ENCODE data around the gene TBC1D8.

TBC1D8 gene

DNA sequence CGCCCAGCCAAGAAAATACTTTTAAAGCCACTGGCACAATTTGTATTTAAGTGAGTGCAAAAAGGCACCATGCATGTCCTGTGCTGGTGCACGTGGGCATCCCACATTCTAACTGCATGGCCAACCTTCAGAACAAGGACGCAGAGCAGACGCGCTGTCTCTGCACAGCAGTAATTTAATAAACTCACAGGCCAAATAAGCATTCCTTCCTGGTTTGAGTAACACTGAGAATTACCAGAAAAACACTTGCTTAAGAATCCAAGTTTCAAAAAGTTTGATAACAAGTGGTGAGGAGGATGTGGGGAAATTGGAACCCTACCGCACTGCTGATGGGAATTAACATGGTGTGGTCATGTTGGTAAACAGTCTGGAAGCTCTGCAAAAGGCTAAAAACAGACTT lies 110.4 kb downstream of the TBC1D8 start:
- Histone ChIP-seq H2BK120ac (ENCODE audit: low read depth, low read length) (no peak overlapping the region), H3K14ac (ENCODE audit: low read length) (no peak overlapping the region), H3K23ac (ENCODE audit: low read depth, low read length, poor library complexity) (no peak overlapping the region), H3K18ac (ENCODE audit: low read length) (no peak overlapping the region), H4K91ac (ENCODE audit: low read depth, low read length, poor library complexity) (no peak overlapping the region), H2AFZ (ENCODE audit: low read length) (no peak overlapping the region), H3K4me2 (ENCODE audit: insufficient read depth, low read length, poor library complexity, severe bottlenecking) (no peak overlapping the region), H4K8ac (ENCODE audit: low read depth, low read length) (no peak overlapping the region), H3K4me1 (ENCODE audit: control insufficient read depth in 2 of 2, insufficient read depth in 1 of 2, low read depth in 1 of 2, low read length in 2 of 2) (peaks cover 0 to 1% of the 10 kb centered on the region in 2 donors), H3K27ac (replicated peaks; ENCODE audit: low read length) (no peak overlapping the region), H3K27me3 (ENCODE audit: control insufficient read depth in 3 of 3, insufficient read depth in 3 of 3, low read depth in 1 of 3, low read length in 3 of 3) (no peaks in the 10 kb centered on the region), H3K4ac (ENCODE audit: low read length) (no peak overlapping the region), H2BK5ac (ENCODE audit: low read length) (no peak overlapping the region), H2BK15ac (ENCODE audit: low read length) (no peak overlapping the region), H3K79me1 (ENCODE audit: low read depth, low read length) (no peaks in the 10 kb centered on the region), H3K9ac (ENCODE audit: low read depth, low read length, poor library complexity) (no peak overlapping the region), H3K4me3 (ENCODE audit: low read length in 2 of 2) (no peak overlapping the region), H3K9me3 (replicated peaks in 1 of 2; ENCODE audit: control insufficient read depth in 2 of 2, insufficient read depth in 1 of 2, low read depth in 1 of 2, low read length in 2 of 2) (no peaks in the 10 kb centered on the region), H2BK12ac (ENCODE audit: low read length) (no peak overlapping the region), H2AK5ac (ENCODE audit: low read depth, low read length) (no peak overlapping the region), H3K36me3 (replicated peaks in 1 of 2; ENCODE audit: control insufficient read depth in 2 of 2, insufficient read depth in 2 of 2, low read length in 2 of 2) (peaks cover 0 to 2% of the 10 kb centered on the region in 2 donors)
- no CpG with 5 or more reads among the region's 6 CpGs for WGBS, 2 donors (ENCODE audit: extremely low coverage in 2 of 2, insufficient read length in 2 of 2, insufficient replicate concordance in 1 of 2)
- DNase-seq (ENCODE audit: low spot score), result no peak

DNA sequence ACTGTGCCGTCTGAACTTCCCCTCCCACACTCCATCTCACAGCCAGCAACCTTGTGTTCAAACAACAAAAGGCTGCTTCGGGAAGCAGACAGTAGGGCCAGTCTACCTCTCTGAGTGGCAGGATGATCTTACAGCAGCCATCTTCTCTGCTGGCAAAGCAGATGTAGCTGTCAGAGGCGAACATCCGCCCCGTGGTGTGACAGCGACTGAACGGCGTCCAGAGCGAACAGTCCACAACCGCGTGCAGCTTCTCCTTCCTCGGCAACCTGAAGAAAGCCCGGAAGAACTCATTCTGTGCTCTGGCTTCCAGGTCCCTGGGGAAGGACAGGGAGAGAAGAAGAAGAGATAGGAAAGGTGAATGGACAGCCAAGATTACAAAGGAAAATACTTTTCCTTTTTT lies 111.1 kb downstream of the TBC1D8 start:
- no peak overlapping the region for H3K9ac ChIP-seq (ENCODE audit: low read depth, low read length, poor library complexity)
- peaks cover 0 to 2% of the 10 kb centered on the region in 2 donors for H3K36me3 ChIP-seq (replicated peaks in 1 of 2; ENCODE audit: control insufficient read depth in 2 of 2, insufficient read depth in 2 of 2, low read length in 2 of 2)
- no peak overlapping the region for H2BK12ac ChIP-seq (ENCODE audit: low read length)
- H3K27ac ChIP-seq (replicated peaks; ENCODE audit: low read length), result no peak overlapping the region
- no peak overlapping the region for H3K4me2 ChIP-seq (ENCODE audit: insufficient read depth, low read length, poor library complexity, severe bottlenecking)
- no peak overlapping the region for H2AK5ac ChIP-seq (ENCODE audit: low read depth, low read length)
- H2BK120ac ChIP-seq (ENCODE audit: low read depth, low read length), result no peak overlapping the region
- peak overlapping the region; percentile 53 for H2AFZ ChIP-seq (ENCODE audit: low read length)
- H3K27me3 ChIP-seq (ENCODE audit: control insufficient read depth in 3 of 3, insufficient read depth in 3 of 3, low read depth in 1 of 3, low read length in 3 of 3), result no peaks in the 10 kb centered on the region
- H3K9me3 ChIP-seq (replicated peaks in 1 of 2; ENCODE audit: control insufficient read depth in 2 of 2, insufficient read depth in 1 of 2, low read depth in 1 of 2, low read length in 2 of 2), result no peaks in the 10 kb centered on the region
- H2BK5ac ChIP-seq (ENCODE audit: low read length), result no peak overlapping the region
- WGBS, 2 donors (ENCODE audit: extremely low coverage in 2 of 2, insufficient read length in 2 of 2, insufficient replicate concordance in 1 of 2), result no CpG with 5 or more reads among the region's 13 CpGs
- H3K4me1 ChIP-seq (ENCODE audit: control insufficient read depth in 2 of 2, insufficient read depth in 1 of 2, low read depth in 1 of 2, low read length in 2 of 2), result peaks cover 0 to 1% of the 10 kb centered on the region in 2 donors
- H4K91ac ChIP-seq (ENCODE audit: low read depth, low read length, poor library complexity), result no peak overlapping the region
- H3K23ac ChIP-seq (ENCODE audit: low read depth, low read length, poor library complexity), result no peak overlapping the region
- no peak for DNase-seq (ENCODE audit: low spot score)
- H3K4me3 ChIP-seq (ENCODE audit: low read length in 2 of 2), result no peak overlapping the region
- H3K4ac ChIP-seq (ENCODE audit: low read length), result no peak overlapping the region
- no peak overlapping the region for H2BK15ac ChIP-seq (ENCODE audit: low read length)
- H4K8ac ChIP-seq (ENCODE audit: low read depth, low read length), result peak overlapping the region; percentile 23
- H3K18ac ChIP-seq (ENCODE audit: low read length), result peak overlapping the region; percentile 31
- H3K79me1 ChIP-seq (ENCODE audit: low read depth, low read length), result no peaks in the 10 kb centered on the region
- H3K14ac ChIP-seq (ENCODE audit: low read length), result no peak overlapping the region

DNA sequence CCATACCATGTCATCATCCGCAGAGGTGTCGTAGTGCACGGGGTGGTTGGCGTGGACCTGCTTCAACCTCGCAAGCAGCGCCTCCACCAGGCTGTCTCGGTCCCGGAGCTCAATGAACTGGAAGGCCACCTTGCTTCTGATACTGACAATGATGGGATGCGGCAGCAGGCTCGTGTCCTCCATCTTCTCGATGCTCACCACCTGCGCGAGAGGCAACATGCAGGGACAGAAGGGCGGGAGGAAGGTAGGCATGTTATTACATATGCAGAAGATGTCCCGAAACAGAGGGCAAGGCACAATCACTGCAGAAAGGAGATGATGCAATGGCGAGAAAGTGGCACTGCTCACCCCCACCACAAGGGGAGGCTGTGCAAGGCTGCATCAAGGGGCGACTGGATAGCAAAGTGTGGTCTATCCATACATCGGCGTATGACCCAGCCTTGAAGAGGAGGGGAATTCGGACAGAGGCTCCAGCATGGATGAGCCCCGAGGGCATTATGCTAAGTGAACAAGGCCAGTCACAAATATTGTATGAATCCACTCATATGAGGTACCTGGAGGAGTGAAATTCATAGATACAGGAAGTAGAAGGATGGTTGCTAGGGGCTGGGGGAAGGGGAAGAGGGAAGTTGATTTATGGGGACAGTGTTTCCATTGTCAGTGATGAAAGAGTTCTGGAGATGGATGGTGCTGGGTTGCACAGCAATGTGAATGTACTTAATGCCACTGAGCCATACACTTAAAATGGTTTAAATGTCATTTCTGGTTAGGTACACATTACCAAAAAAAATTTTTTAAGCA lies 112.5 kb downstream of the TBC1D8 start:
- no peak for DNase-seq (ENCODE audit: low spot score)

DNA sequence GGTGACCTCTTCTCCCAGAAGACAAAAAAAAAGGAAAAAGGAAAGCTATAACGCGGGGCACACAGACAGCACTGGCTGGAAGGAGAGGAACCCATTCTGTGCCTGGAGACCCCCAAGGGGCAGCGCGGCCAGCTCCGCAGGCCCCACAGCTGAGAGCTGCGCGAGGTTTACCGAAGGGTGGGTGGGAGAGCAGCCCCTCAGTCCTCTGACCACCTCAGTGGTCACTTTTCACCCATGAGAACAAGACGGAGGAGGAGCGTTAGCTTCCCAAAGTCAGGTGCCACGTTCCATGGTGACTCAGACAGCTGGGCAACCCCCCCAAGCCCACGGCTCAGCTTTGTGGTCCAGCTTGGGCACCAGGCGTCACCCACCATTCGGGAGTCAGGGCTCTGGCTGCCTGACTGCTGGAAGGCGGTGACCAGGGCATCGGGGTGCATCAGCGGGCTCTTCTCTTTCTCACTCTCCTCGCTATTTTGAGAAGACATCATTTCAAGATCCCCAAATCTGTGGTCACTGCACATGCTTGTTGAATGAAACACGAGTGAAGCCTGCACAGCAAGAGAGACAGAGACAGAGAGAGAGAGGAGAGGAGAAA lies 113.9 kb downstream of the TBC1D8 start:
- Histone ChIP-seq H3K23ac (ENCODE audit: low read depth, low read length, poor library complexity) (no peak overlapping the region), H3K27ac (replicated peaks; ENCODE audit: low read length) (no peak overlapping the region), H3K36me3 (replicated peaks in 1 of 2; ENCODE audit: control insufficient read depth in 2 of 2, insufficient read depth in 2 of 2, low read length in 2 of 2) (peaks cover 0 to 2% of the 10 kb centered on the region in 2 donors), H2BK12ac (ENCODE audit: low read length) (no peak overlapping the region), H3K4me2 (ENCODE audit: insufficient read depth, low read length, poor library complexity, severe bottlenecking) (no peak overlapping the region), H2BK5ac (ENCODE audit: low read length) (no peak overlapping the region), H4K91ac (ENCODE audit: low read depth, low read length, poor library complexity) (no peak overlapping the region), H3K4me1 (ENCODE audit: control insufficient read depth in 2 of 2, insufficient read depth in 1 of 2, low read depth in 1 of 2, low read length in 2 of 2) (peaks cover 0 to 1% of the 10 kb centered on the region in 2 donors), H3K9me3 (replicated peaks in 1 of 2; ENCODE audit: control insufficient read depth in 2 of 2, insufficient read depth in 1 of 2, low read depth in 1 of 2, low read length in 2 of 2) (no peaks in the 10 kb centered on the region), H3K4ac (ENCODE audit: low read length) (no peak overlapping the region), H2AFZ (ENCODE audit: low read length) (no peak overlapping the region), H3K4me3 (ENCODE audit: low read length in 2 of 2) (no peak overlapping the region), H3K79me1 (ENCODE audit: low read depth, low read length) (no peaks in the 10 kb centered on the region), H3K9ac (ENCODE audit: low read depth, low read length, poor library complexity) (no peak overlapping the region), H2BK15ac (ENCODE audit: low read length) (peak overlapping the region; percentile 77), H4K8ac (ENCODE audit: low read depth, low read length) (no peak overlapping the region), H3K27me3 (ENCODE audit: control insufficient read depth in 3 of 3, insufficient read depth in 3 of 3, low read depth in 1 of 3, low read length in 3 of 3) (no peaks in the 10 kb centered on the region), H2AK5ac (ENCODE audit: low read depth, low read length) (peak overlapping the region; percentile 42), H3K14ac (ENCODE audit: low read length) (no peak overlapping the region), H3K18ac (ENCODE audit: low read length) (peak overlapping the region; percentile 36), H2BK120ac (ENCODE audit: low read depth, low read length) (no peak overlapping the region)
- no peak for DNase-seq (ENCODE audit: low spot score)
- WGBS, 2 donors (ENCODE audit: extremely low coverage in 2 of 2, insufficient read length in 2 of 2, insufficient replicate concordance in 1 of 2), result no CpG with 5 or more reads among the region's 19 CpGs

More for the DNA sequence above, 112.5 kb downstream of the TBC1D8 start:
- H2BK15ac ChIP-seq (ENCODE audit: low read length), result no peak overlapping the region
- H2AFZ ChIP-seq (ENCODE audit: low read length), result no peak overlapping the region
- no peak overlapping the region for H3K9ac ChIP-seq (ENCODE audit: low read depth, low read length, poor library complexity)
- H2BK120ac ChIP-seq (ENCODE audit: low read depth, low read length), result no peak overlapping the region
- peak overlapping the region; percentile 82 for H3K23ac ChIP-seq (ENCODE audit: low read depth, low read length, poor library complexity)
- no peaks in the 10 kb centered on the region for H3K9me3 ChIP-seq (replicated peaks in 1 of 2; ENCODE audit: control insufficient read depth in 2 of 2, insufficient read depth in 1 of 2, low read depth in 1 of 2, low read length in 2 of 2)
- H3K4ac ChIP-seq (ENCODE audit: low read length), result no peak overlapping the region
- no peak overlapping the region for H2AK5ac ChIP-seq (ENCODE audit: low read depth, low read length)
- no peak overlapping the region for H3K4me3 ChIP-seq (ENCODE audit: low read length in 2 of 2)
- peaks cover 0 to 2% of the 10 kb centered on the region in 2 donors for H3K36me3 ChIP-seq (replicated peaks in 1 of 2; ENCODE audit: control insufficient read depth in 2 of 2, insufficient read depth in 2 of 2, low read length in 2 of 2)
- H2BK12ac ChIP-seq (ENCODE audit: low read length), result no peak overlapping the region
- H3K4me1 ChIP-seq (ENCODE audit: control insufficient read depth in 2 of 2, insufficient read depth in 1 of 2, low read depth in 1 of 2, low read length in 2 of 2), result peaks cover 0 to 1% of the 10 kb centered on the region in 2 donors
- no peaks in the 10 kb centered on the region for H3K27me3 ChIP-seq (ENCODE audit: control insufficient read depth in 3 of 3, insufficient read depth in 3 of 3, low read depth in 1 of 3, low read length in 3 of 3)
- no peak overlapping the region for H3K27ac ChIP-seq (replicated peaks; ENCODE audit: low read length)
- no peak overlapping the region for H3K4me2 ChIP-seq (ENCODE audit: insufficient read depth, low read length, poor library complexity, severe bottlenecking)
- no CpG with 5 or more reads among the region's 21 CpGs for WGBS, 2 donors (ENCODE audit: extremely low coverage in 2 of 2, insufficient read length in 2 of 2, insufficient replicate concordance in 1 of 2)
- no peak overlapping the region for H4K8ac ChIP-seq (ENCODE audit: low read depth, low read length)
- no peaks in the 10 kb centered on the region for H3K79me1 ChIP-seq (ENCODE audit: low read depth, low read length)
- no peak overlapping the region for H2BK5ac ChIP-seq (ENCODE audit: low read length)
- H3K18ac ChIP-seq (ENCODE audit: low read length), result no peak overlapping the region
- H3K14ac ChIP-seq (ENCODE audit: low read length), result peak overlapping the region; percentile 72
- no peak overlapping the region for H4K91ac ChIP-seq (ENCODE audit: low read depth, low read length, poor library complexity)

Data from neuronal stem cell (in vitro differentiated cells).